ENCODE results near the gene DNAJB6.

DNA sequence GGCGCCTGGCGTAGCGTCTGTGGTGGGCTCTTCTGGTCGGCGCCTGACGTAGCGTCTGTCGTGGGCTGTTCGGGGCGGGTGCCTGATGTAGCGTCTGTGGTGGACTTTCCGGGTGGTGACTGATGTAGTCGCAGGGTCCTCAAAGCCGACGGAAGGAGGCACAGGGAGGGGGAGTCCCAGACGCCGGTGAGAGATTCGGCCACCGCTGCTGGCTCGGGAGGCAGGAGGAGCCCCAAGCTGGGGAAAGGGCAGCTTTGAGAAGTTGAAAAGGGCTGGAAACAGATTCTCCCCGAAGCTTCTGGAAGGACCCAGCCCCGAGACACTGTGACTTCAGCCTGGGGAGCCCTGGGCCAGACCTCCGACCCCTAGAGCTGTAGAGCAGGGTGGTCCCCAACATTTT is 105.7 kb downstream of the DNAJB6 start:
- TF ChIP-seq ELF4 (IDR thresholded peaks at IDR 0.05) = no peak
- no peak for TF ChIP-seq SP1 (IDR thresholded peaks at IDR 0.05)
- no peak for TF ChIP-seq TARDBP (IDR thresholded peaks at IDR 0.05)
- TF ChIP-seq, protein P1, sequence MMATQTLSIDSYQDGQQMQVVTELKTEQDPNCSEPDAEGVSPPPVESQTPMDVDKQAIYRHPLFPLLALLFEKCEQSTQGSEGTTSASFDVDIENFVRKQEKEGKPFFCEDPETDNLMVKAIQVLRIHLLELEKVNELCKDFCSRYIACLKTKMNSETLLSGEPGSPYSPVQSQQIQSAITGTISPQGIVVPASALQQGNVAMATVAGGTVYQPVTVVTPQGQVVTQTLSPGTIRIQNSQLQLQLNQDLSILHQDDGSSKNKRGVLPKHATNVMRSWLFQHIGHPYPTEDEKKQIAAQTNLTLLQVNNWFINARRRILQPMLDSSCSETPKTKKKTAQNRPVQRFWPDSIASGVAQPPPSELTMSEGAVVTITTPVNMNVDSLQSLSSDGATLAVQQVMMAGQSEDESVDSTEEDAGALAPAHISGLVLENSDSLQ (IDR thresholded peaks at IDR 0.05) = no peak
- no peak for TF ChIP-seq ZNF384 (IDR thresholded peaks at IDR 0.05)
- TF ChIP-seq LEF1 (IDR thresholded peaks at IDR 0.05; ENCODE audit: borderline replicate concordance) = no peak
